ENCODE data around the gene MYO3B. TPM values are rescaled to one million over a fixed set of nuclear protein-coding genes. Genes with fewer than 3 reads are reported as not detected.

Gene MYO3B
- polyA plus RNA-seq, 1 of the 3 experiments (the other 2 are of a cell fraction) = not detected

GRCh38 chr2:170266358-170266757 is 88.4 kb downstream of the MYO3B start (continued):
- TF ChIP-seq MAX (IDR thresholded peaks at IDR 0.05; ENCODE audit: low read depth) (no peak), CTCF (IDR thresholded peaks at IDR 0.05) (no peak), EP300 (IDR thresholded peaks at IDR 0.05; ENCODE audit: borderline replicate concordance in 1 of 2, low read depth in 1 of 2, low read length in 1 of 2) (no peak), SMC3 (IDR thresholded peaks at IDR 0.05; ENCODE audit: low read depth, low read length) (no peak), TCF12 (IDR thresholded peaks at IDR 0.05) (no peak), EZH2phosphoT487 (IDR thresholded peaks at IDR 0.05; ENCODE audit: borderline replicate concordance, low read depth) (no peak)

- H3K9me2 ChIP-seq = no peaks in the 10 kb centered on the region
- CTCF ChIA-PET = interaction anchor here (0.7 kb wide), 1 partner anchor 546 kb away, joined by 3 read pairs; no protein-coding TSS in a partner anchor
Observed at GRCh38 chr2:170267071-170267470, 89.1 kb downstream of the MYO3B start.

More at GRCh38 chr2:170267071-170267470, 89.1 kb downstream of the MYO3B start:
- H3K4me2 ChIP-seq = no peak overlapping the region
- H3K4me1 ChIP-seq (ENCODE audit: control insufficient read depth in 1 of 2, insufficient read depth in 2 of 2, low read depth in 1 of 2, low read length in 1 of 2) = peaks cover 0 to 3% of the 10 kb centered on the region in 2 experiments; a peak in 2 of 4 replicates
- no peak overlapping the region for H3K9ac ChIP-seq
- H3K27ac ChIP-seq (ENCODE audit: low read depth in 2 of 2, low read length in 1 of 2) = no peak overlapping the region
- H3K9me3 ChIP-seq = no peaks in the 10 kb centered on the region
- H3F3A ChIP-seq (replicated peaks; ENCODE audit: insufficient read depth) = no peaks in the 10 kb centered on the region
- H3K79me2 ChIP-seq (ENCODE audit: insufficient read depth) = no peaks in the 10 kb centered on the region
- no peak overlapping the region for H2AFZ ChIP-seq (ENCODE audit: low read depth)
- no peaks in the 10 kb centered on the region for H3K27me3 ChIP-seq (ENCODE audit: insufficient read depth)
- no peak overlapping the region for H3K4me3 ChIP-seq (ENCODE audit: low read depth in 2 of 2, low read length in 1 of 2)
- POLR2A ChIA-PET = no interaction called here
- H4K20me1 ChIP-seq (ENCODE audit: insufficient read depth) = no peaks in the 10 kb centered on the region
- TF ChIP-seq USF2 (IDR thresholded peaks at IDR 0.05; ENCODE audit: borderline replicate concordance, low read depth, low read length) (no peak), NRF1 (IDR thresholded peaks at IDR 0.05; ENCODE audit: low read depth, low read length) (no peak), REST (IDR thresholded peaks at IDR 0.05; ENCODE audit: low read depth, low read length) (no peak), RXRA (IDR thresholded peaks at IDR 0.05; ENCODE audit: borderline replicate concordance, low read depth) (no peak), RCOR1 (IDR thresholded peaks at IDR 0.05; ENCODE audit: low read length) (no peak), MAX (IDR thresholded peaks at IDR 0.05; ENCODE audit: low read depth) (no peak), EP300 (IDR thresholded peaks at IDR 0.05; ENCODE audit: borderline replicate concordance in 1 of 2, low read depth in 1 of 2, low read length in 1 of 2) (no peak), IRF3 (IDR thresholded peaks at IDR 0.05; ENCODE audit: low read depth, low read length) (no peak), TEAD4 (IDR thresholded peaks at IDR 0.05; ENCODE audit: borderline replicate concordance, insufficient read depth) (no peak), POLR2AphosphoS5 (IDR thresholded peaks at IDR 0.05; ENCODE audit: low read depth, low read length) (no peak), SMC3 (IDR thresholded peaks at IDR 0.05; ENCODE audit: low read depth, low read length) (no peak)
- no peaks in the 10 kb centered on the region for H3K36me3 ChIP-seq (replicated peaks in 1 of 2; ENCODE audit: control insufficient read depth in 1 of 2, insufficient read depth in 2 of 2, low read length in 1 of 2)
- no peak for DNase-seq

All from SK-N-SH (cell line).